HCEC 1CT (cell line): ENCODE measurements around the gene SYNE4.
A peak's percentile ranks its signal among the peaks of the same experiment; 100 is the strongest.
"Not testable (repeated sequence)": the region's sequence is repeated elsewhere in the genome, so short reads cannot be mapped to it uniquely, and the experiment has no call there.

Experiments
- DNase-seq: peaks from one replicate; pipeline ENCODE4 v3.0.0-alpha.2; 2017

SYNE4 gene

DNA sequence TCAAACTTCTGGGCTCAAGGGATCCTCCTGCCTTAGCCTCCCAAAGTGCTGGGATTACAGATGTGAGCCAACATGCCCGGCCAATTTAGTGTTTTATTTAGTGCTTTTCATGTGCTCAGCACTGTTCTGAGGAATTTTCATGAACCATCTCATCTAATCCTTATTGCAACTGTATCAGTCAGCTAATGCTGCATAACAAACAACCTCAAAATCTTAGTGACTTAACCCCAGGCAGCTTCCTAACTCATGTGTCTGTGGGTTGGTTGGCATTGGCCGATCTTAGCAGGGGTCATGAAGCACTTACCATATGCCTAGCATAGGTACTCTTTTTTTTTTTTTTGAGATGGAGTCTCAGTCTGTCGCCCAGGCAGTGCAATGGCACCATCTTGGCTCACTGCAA, 19.8 kb downstream of the SYNE4 start:
- DNase-seq, result no peak

DNA sequence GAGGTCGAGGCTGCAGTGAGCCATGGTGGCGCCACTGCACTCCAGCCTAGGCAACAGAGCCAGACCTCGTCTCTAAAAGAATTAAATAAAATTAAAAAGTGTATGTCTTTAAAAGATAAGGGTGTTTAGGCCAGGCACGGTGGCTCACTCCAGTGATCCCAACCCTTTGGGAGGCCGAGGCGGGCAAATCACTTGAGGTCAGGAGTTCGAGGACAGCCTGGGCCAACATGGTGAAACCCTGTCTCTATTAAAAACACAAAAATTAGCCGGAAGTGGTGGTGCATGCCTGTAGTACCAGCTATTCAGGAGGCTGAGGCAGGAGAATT, 21.1 kb downstream of the SYNE4 start:
- no peak for DNase-seq

DNA sequence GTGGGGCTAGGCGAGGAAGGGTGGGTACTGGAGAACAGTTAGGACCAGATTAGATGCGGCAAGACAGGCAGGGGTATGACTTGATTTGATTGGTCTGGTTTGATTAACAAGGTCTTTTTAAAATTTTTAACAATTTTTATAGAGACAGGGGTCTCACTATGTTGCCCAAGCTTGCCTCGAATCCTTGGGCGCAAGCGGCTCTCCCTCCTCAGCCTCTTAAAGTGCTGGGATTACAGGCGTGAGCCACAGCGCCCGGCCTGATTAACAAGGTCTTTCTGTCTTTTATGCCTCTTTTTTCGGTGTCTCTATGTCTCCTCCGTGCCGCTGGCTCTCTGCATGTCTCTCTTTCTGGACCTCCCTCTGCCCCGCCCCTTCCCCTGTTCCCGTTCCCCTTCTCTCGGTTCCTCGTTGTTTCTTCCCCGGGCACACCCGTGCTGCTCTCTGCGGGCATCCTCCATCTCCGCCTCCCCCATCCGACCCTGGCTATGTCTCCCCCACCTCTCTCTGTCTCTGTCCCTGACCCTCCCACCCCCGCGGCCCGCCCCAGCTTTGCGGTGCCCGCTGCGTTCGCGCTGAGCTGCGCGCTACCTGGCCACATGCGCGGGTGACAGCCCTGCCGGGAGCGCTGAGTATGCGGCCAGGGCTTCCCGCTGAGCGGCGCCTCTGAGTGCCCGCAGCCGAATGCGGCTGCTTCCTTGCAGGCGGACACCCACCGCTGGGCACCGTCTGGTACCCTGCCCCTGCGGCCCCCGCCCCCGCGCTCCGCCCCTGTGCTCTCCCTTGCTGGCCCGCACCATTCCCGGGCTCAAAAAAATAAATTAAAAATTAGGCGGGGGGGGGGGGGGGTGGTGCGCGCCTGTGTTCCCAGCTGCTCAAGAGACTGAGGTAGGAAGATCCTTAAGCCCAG, 21.7 kb downstream of the SYNE4 start:
- DNase-seq, result no peak

DNA sequence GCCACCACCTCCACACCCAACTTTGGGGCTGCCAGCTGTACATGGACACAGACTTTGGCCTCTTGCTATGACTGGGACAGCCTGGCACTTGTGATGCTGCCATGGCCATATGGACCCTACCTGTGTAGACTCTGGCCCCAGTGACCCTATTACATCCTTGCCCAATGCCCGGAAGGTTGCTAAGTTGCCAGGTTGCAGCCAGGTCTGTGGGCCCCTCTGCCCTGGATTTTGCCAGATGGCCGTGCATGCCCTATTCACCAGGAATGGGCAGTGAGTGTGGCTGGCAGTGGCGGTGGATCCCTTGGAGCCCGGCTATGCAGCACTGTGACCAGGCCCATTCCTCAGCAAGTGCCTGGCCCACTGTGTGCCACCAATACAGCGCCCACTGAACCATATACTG, 22.5 kb downstream of the SYNE4 start:
- DNase-seq, result no peak

DNA sequence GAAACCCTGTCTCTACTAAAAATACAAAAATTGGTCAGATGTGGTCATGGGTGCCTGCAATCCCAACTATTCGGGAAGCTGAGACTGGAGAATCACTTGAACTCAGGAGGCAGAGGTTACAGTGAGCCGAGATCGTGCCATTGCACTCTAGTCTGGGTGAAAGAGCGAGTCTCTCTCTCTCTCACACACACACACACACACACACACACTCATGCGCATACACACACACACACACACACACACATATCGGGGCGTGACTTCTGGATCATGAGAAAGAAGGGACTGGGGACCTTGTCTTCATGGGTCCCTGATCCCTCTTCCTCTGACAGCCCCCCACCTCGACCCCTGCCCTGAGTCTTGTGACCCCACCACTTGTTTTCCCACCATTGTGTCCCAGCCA, 25.4 kb downstream of the SYNE4 start:
- no peak for DNase-seq

DNA sequence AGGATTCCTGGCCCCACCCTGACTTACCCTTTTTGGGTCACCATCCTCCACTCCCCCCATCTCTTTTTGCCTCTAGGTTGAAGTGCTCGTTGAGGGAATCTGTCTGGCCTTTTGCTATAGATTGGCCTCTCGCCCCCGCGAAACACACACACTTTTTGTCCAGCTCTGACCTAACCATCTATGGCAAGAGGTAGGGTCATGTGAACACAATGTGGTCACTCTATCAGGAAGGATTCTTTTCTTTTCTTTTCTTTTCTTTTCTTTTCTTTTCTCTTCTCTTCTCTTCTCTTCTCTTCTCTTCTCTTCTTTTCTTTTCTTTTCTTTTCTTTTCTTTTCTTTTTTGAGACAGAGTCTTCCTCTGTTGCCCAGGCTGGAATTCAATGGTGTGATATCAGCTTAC, 27.6 kb downstream of the SYNE4 start:
- not testable (repeated sequence) for DNase-seq

DNA sequence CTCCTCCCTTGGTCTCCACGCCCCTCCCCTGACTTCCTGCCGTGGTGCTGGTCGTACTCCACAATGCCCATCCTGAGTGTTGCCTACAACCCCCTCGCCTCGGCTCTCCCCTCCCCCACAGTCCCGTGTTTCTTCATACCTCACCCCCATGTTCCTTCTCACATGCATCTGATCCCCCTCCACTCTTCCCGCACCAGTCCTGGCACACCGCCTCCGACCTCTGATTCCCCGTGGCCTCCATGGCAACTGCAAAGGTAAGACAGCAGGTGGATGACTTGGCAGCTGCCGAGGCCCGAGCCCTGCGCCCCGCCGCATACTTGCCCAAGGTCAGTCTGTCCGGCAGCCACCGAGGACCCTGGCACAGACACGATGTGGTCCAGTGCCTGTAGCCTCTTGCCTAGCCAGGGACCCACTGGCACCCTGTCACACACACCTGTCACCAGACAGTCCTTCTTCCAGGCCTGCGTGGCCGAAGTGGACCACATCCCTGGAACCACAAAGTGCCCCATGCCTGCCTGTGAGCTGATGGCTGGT, 29.7 kb downstream of the SYNE4 start:
- DNase-seq, result no peak

DNA sequence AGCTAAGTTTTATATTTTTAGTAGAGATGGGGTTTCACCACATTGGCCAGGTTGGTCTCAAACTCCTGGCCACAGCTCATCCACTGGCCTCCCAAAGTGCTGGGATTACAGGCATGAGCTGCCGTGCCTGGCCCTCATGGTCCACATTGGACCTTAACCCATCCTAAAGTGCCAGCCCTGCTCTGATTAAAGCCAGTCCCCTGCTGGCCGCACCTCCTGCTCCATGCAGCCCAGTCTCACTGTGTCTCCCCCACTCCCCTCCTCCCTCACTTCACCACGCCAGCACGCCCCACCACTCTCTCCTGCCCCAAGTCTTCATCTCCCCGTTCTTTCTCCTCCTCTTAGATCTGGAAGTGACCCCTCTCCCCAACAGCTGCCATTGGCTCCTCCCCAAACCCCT, 30.3 kb downstream of the SYNE4 start:
- DNase-seq, result no peak

DNA sequence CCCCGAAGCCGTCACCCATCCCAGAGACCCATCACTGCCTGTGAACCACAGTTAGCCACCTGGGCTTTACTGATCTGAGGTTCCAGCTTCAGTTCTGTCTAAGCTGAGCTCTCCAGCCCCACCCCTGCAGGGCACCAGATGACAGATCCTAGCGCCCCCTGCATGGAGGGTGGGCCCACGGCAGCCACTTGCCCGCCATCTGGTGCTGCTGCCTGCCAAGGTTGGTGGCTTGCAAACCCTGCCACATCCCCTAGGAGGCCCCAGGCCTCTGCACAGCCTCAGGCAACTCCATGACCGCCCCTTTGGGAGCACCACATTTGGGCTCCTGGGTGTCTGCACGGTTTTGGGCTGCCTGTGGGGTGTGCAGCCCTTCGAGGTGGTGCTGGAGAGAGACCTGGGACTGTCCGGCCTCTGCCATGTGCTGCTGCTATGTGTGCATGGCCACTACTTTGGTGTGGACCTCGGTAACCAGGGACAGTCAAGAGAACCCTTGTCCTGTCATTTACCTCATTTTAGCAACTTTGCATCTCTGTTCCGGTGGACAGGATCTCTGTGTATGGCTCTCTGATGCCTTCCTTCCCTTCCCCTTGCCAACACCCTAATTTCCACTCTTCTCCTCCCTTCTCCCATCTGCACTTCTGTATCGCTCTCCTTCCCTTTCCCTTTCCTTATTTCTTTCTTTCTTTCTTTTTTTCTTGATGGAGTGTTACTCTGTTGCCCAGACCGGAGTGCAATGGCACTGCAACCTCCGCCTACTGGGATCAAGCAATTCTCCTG, 31.0 kb downstream of the SYNE4 start:
- peak; percentile 10 for DNase-seq

DNA sequence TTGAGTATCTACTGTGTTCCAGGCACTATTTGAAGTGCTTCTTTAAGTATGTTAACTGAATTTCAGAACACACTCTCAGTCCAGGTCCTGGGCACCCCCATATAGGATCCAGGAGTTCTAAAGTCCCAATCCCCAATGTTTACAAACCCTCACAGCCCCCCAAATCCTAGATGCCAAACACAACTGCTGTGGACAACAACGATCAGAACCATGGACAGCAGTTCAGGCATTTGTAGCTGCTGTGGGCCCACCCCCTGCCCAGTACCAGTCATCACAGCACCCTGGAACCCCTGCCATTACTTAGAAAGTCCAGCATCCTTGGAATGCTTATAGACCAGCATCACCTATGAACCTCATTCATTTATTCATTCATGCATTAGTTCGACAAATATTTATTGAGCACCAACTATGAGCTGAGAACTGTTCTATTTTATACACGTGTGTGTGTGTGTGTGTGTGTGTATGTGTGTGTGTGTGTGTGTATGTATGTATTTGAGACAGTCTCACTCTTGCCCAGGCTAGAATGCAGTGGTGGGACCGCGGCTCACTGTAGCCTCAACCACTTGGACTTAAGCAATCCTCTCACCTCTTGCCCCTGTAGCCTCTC, 32.9 kb downstream of the SYNE4 start:
- no peak for DNase-seq

DNA sequence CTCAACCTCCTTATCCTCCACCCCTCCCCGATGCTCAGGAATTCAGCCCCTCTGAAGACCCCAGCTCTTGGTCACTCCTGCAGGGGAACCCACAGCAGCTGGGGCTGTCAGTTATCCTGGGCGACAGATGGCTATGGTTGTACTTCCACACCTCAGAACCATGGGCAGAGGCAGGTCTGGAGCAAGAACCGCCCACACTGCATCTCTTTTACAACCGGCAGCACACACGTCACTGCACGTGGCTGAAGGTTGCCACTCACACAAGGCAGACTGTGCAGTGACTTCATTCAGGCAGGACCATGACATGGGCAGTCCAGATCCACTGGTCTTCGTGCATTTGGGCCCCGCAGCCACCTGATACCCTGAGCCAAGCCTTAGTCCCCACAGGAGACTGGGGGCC, 35.1 kb downstream of the SYNE4 start:
- DNase-seq, result no peak

DNA sequence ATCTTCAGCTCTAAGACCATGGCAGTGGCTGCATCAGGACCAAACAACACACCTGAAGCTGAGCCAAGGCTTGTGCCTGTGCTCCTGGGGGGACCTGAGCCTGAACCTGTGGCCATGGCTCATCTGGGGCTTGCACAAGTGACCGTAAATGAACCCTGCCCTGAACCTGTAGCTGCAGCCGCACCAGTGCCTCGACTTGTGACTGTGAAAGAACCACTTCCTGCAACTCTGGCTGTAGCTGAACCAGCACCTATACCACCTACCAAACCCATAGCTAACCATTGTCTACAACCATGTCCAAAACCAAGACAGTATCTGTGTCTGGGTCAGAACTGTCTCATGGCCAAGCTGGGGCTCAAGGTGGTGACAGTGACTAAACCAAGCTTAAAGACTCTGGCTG, 41.8 kb downstream of the SYNE4 start:
- DNase-seq, result no peak

DNA sequence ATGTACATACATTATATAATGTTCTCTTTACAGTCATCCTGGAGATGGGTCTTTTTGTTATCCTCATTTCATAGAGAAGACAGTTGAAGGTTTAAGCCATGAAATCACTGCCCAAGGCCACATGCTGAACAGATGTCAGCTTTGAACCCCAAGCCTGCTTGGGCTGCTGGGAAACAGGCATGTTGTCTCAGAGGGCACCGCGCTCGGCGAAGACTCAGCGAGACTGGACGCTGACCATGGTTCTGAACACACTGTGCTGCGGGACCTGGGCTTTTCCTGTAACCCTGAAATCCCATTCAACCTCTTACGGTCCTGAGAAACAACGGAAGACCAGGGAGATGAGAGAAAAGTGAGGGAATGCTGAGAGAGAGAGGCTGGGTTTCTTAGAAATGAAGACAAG, 45.1 kb downstream of the SYNE4 start:
- peak; percentile 12 for DNase-seq

DNA sequence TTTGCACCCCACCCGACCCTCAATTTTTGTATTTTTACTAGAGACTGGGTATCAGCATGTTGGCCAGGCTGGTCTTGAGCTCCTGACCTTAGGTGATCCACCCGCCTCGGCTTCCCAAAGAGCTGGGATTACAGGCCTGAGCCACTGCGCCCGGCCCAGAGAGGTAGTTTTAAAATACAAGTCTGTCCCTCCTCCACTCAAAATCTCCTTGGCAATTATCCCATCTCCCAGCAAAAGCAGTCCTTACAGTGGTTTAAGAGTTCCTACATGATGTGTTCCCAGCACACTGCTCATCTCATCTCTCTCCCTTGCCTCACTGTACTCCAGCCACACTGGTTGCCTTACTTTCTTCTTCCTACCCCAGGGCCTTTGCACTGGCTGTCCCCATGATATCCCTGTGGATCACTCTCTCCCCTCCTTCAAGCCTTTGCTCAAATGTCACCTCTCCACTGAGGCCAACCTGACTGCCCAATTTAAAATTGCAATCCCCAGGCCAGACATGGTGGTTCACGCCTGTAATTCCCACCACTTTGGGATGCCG, 48.1 kb downstream of the SYNE4 start:
- DNase-seq, result no peak

DNA sequence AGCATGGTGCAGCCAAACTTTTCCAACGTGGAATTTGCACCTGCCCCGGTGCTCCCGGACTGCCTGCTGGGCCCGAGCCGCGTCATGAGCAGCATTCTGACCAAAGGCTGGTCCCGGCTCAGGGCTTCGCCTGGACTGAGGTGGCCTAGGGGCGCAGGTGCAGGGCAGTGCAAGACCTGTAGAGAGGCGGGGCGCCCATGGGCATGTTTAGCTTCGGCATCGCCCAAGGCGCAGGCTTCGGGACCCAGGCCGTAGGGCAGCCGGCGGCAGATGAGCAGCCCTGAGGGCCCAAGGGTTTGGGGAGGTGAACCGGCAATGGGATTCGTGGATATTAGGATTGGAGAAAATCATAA, 48.7 kb downstream of the SYNE4 start:
- DNase-seq, result no peak

DNA sequence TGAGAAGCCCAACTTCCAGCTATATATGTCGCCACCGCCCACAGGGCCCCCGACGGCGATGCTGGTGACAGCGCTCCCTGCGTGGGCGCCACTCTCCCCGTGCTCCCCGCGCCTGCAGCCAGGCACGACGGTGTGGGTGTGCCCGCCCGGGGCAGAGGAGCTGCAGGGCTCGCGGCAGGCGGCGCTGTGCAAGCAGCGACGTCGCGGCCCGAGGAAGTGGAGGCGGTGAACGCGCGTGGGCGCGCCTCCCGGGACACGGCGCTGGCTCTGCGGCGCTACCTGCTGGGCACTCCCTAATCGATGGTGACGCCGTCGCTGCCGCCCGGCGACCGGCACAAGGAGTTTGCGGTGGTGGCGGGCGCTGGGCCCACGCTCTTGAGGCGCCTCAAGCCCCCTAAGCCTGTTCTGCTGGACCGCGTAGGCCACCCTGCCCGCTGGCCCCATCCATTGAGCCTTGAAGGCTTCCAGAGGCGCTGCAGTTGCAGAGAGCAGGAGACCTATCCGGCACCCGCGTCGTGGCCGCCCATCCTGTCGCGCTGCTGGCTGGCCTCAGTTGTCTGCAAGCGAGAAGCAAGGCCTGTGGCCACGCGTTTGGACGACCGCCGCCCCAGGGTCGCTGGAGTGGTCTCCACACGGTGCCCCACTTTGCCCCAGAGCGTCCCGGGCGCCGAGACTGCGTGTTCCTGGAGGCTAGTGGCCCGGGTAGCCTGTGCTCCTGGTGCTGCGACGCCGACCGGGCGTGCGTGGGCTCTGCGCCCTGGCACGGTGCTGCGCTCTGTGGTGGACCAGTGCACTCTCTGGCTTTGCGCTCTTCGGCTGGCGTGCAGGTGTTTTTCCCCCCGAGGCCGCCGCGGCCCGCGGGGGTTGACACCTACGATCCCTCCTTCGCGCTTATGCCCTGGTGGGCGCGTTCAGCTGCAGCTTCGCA, 49.3 kb downstream of the SYNE4 start:
- no peak for DNase-seq

DNA sequence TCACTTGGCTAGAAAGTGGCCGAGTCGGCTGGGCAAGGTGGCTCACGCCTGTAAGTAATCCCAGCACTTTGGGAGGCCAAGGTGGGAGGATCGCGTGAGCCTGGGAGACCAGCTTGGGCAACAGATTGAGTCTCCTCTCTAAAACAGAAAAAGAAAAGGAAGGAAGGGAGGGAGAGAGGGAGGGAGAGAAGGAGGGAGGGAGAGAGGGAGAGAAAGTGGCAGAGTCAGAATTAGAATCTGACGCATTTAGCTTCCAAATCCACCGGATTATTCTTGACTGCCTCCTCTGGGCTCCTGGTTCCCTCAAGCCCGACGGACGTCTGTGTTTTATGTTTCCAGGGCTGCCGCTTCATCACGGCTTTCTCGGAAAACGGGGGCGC, 50.0 kb downstream of the SYNE4 start:
- DNase-seq, result no peak

DNA sequence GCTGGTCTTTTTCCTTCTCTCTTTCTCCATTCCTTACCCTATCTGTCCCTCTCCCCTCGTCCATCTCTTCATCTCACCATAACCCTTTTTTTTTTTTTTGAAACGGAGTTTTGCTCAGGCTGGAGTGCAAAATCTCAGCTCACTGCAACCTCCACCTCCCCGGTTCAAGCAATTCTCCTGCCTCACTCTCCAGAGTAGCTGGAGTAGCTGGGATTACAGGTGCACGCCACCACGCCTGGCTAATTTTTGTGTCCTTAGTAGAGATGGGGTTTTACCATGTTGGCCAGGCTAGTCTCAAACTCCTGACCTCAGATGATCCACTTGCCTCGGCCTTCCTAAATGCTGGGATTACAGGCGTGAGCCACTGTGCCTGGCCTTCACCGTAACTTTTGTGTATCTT, 51.2 kb downstream of the SYNE4 start:
- DNase-seq, result not testable (repeated sequence)

DNA sequence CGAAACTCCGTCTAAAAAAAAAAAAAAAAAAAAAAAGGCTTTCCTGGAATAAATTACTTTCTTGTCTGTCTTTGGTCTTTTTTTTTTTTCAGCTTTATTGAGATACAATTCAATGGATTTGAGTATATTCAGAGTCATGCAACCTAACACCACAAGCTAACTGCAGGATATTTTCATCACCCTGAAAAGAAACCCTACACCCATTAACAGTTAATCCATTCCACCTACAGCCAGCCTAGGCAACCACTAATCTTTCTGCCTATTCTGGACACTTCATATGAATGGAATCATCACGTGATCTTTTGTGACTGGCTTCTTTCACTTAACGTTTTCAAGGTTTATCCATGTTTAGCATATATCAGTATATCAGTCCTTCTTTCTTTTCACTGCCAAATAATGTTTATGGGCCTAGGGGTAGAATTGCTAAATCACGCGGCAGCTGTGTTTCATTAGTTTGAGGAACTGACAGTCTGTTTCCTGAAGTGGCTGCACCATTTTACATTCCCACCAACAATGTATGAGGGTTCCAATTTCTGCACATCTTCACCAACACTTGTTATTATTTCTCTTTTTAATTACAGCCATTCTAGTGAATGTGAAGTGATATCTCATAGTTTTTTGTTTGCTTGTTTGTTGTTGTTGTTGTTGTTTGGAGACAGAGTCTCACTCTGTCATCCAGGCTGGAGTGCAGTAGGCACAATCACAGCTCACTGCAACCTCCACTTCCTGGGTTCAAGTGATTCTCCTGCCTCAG, 52.6 kb downstream of the SYNE4 start:
- DNase-seq, result no peak
